K562 (cell line): ENCODE measurements around the gene TMEM86B. TPM values are rescaled to one million over a fixed set of nuclear protein-coding genes. Genes with fewer than 3 reads are reported as not detected.

Experiments
- CREB1 ChIP-seq, 2 experiments: sonication (generic) in 1 of 2; formaldehyde crosslinking in 1 of 2; IDR thresholded peaks; 2 replicates each; pipeline versions ENCODE4 v1.6.1 to v1.8.0; 2012 to 2022; ENCODE audit warnings: inconsistent platforms in 1 of 2, mild to moderate bottlenecking in 1 of 2, missing genetic modification reagents in 1 of 2, moderate library complexity in 1 of 2
- DDX20 ChIP-seq: fragments of 450-650 bp; IDR thresholded peaks from 2 replicates; pipeline ENCODE4 v1.6.1; 2016; ENCODE audit warnings: missing genetic modification characterization, low read depth, mild to moderate bottlenecking, missing compliant biosample characterization, moderate library complexity
- DMBX1 ChIP-seq: fragments of 250-450 bp; sonication (Bioruptor Pico); IDR thresholded peaks from 2 replicates; pipeline ENCODE4 v1.8.0; 2022; ENCODE audit warnings: inconsistent platforms, mild to moderate bottlenecking, moderate library complexity, borderline replicate concordance
- FOXA1 ChIP-seq: fragments of 450-650 bp; IDR thresholded peaks from 2 replicates; pipeline ENCODE4 v1.6.1; 2016; ENCODE audit warnings: mild to moderate bottlenecking, borderline replicate concordance
- SRSF3 ChIP-seq: fragments of 200-400 bp; formaldehyde crosslinking; IDR thresholded peaks from 2 replicates; pipeline ENCODE4 v1.6.1; 2016; ENCODE audit warnings: mild to moderate bottlenecking, low read length, moderate library complexity; ENCODE audit not compliant: insufficient read depth
- ZFX ChIP-seq: sonication (generic); formaldehyde crosslinking; IDR thresholded peaks from 2 replicates; pipeline ENCODE4 v1.8.0; 2022; ENCODE audit warnings: mild to moderate bottlenecking, missing genetic modification reagents, moderate library complexity
- ZNF146 ChIP-seq: IDR thresholded peaks from one replicate; pipeline ENCODE4 v1.6.1; 2018; ENCODE audit warnings: missing compliant biosample characterization; ENCODE audit not compliant: unreplicated experiment
- ZNF239 ChIP-seq: fragments of 250-450 bp; sonication (Bioruptor Pico); IDR thresholded peaks from 2 replicates; pipeline ENCODE4 v1.4.0; 2020; ENCODE audit warnings: mild to moderate bottlenecking
- ZNF431 ChIP-seq: sonication (generic); formaldehyde crosslinking; IDR thresholded peaks from 2 replicates; pipeline ENCODE4 v1.8.0; 2022; ENCODE audit warnings: mild to moderate bottlenecking, missing genetic modification reagents
- ZNF695 ChIP-seq: fragments of 450-650 bp; formaldehyde crosslinking; IDR thresholded peaks from 2 replicates; pipeline ENCODE4 v1.4.0; 2020; ENCODE audit warnings: mild to moderate bottlenecking, moderate library complexity
- polyA plus RNA-seq, 8 experiments: library from polyadenylated mRNA; depleted of rRNA in 4 of 8; stranded (reverse) in 5 of 8; unstranded in 3 of 8; fragments of >200 nt; fragmentation: Nextera tagmentation in 2 of 8; fragmentation: Illumina TruSeq in 1 of 8; extraction: Ambion mirVana in 2 of 8; extraction: Trizol in 1 of 8; gene quantifications; 2 replicates each; pipeline versions ENCODE4 v1.2.1 to v1.2.3, GENCODE V29; 2011 to 2014; ENCODE audit warnings: inconsistent platforms in 1 of 8, missing spikeins in 1 of 8
- total RNA-seq, 7 experiments: library from RNA; depleted of rRNA in 6 of 7; stranded (reverse); fragments of >200 nt in 6 of 7; fragmentation: Illumina TruSeq in 2 of 7; extraction: Trizol in 2 of 7; gene quantifications; 2 replicates each; pipeline versions ENCODE4 v1.2.1 to v1.2.3, GENCODE V29; 2011 to 2021; ENCODE audit warnings: low replicate concordance in 1 of 7
- TF ChIP-seq, protein P1 (sequence below): fragments of 250-450 bp; sonication (Bioruptor Pico); IDR thresholded peaks from 2 replicates; pipeline ENCODE4 v1.8.0; 2021; ENCODE audit warnings: mild to moderate bottlenecking, moderate library complexity
- TF ChIP-seq, protein P2 (sequence below): fragments of 450-650 bp; IDR thresholded peaks from 2 replicates; pipeline ENCODE4 v1.6.1; 2018; ENCODE audit not compliant: partially characterized antibody
- TF ChIP-seq, protein P3 (sequence below), 2 experiments: fragments of 450-650 bp in 1 of 2; sonication (generic) in 1 of 2; formaldehyde crosslinking; conservative IDR thresholded peaks; 2 replicates each; pipeline versions ENCODE4 v1.4.0 to v1.8.1; 2020 to 2022; ENCODE audit warnings: mild to moderate bottlenecking in 1 of 2, missing genetic modification reagents in 1 of 2
- TF ChIP-seq, protein P4 (sequence below): IDR thresholded peaks from 2 replicates; pipeline ENCODE4 v1.6.1; 2016; ENCODE audit warnings: missing genetic modification characterization, missing compliant biosample characterization
- TF ChIP-seq, protein P5 (sequence below): fragments of 450-650 bp; conservative IDR thresholded peaks from 2 replicates; pipeline ENCODE4 v1.6.1; 2016; ENCODE audit warnings: missing genetic modification characterization, low read depth, mild to moderate bottlenecking, missing compliant biosample characterization, moderate library complexity
- TF ChIP-seq, protein P6 (sequence below), 2 experiments: fragments of 250-450 bp in 1 of 2; fragments of 450-650 bp in 1 of 2; sonication (Bioruptor Pico) in 1 of 2; IDR thresholded peaks; 2 replicates each; pipeline versions ENCODE4 v1.6.1 to v1.8.0; 2016 to 2021; ENCODE audit warnings: mild to moderate bottlenecking in 2 of 2, moderate library complexity in 2 of 2, missing compliant biosample characterization in 1 of 2, missing genetic modification characterization in 1 of 2

The TMEM86B gene
- total and polyA plus RNA-seq, 9 of the 15 experiments (the other 6 are each of a cell fraction or from before 2014, with no cell fraction given): 0.28 to 7.9 (median 2.1) TPM

DNA sequence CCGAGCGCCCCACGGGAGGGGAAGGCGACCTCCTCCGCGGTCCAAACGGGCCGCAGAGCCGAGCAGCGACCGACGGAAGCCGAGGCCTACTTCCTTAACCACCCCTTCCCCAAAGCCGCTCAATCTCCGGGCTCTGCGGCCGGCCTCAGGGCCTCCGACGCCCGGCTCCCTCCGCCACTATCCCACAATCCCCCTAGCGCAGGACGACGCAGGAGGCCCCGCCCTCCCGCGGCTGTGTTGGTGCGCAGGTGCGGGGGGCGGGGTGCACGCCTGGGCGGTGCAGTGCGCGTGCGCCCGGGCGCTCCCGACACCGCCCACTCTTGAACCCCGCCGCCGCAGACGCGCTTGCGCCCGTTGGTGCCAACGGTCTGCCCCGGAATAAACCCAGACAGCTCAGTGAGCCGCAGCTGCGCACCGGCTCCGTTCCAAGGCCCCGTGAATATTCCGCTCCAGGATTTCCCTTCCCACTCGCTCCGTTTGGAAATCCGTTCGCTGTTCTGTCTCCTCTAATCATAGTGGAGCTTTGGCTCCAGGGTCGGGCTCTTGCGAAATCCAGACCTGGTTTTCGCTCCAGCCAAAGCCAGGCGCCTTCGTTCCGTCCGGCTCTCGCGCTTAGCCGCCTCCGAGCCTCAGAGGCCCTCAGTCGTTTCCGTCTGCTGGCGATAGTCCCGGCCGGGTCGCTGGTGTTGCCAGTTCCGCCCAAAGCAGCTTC is 30.4 kb upstream of the TMEM86B start, which contains the start of gene PPP6R1 (continued):
- TF ChIP-seq, protein P1, sequence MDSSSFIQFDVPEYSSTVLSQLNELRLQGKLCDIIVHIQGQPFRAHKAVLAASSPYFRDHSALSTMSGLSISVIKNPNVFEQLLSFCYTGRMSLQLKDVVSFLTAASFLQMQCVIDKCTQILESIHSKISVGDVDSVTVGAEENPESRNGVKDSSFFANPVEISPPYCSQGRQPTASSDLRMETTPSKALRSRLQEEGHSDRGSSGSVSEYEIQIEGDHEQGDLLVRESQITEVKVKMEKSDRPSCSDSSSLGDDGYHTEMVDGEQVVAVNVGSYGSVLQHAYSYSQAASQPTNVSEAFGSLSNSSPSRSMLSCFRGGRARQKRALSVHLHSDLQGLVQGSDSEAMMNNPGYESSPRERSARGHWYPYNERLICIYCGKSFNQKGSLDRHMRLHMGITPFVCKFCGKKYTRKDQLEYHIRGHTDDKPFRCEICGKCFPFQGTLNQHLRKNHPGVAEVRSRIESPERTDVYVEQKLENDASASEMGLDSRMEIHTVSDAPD (CRISPR knock-in tag): no peak
- peak; percentile 87 for TF ChIP-seq ZFX (CRISPR knock-in tag)
- TF ChIP-seq, protein P2, sequence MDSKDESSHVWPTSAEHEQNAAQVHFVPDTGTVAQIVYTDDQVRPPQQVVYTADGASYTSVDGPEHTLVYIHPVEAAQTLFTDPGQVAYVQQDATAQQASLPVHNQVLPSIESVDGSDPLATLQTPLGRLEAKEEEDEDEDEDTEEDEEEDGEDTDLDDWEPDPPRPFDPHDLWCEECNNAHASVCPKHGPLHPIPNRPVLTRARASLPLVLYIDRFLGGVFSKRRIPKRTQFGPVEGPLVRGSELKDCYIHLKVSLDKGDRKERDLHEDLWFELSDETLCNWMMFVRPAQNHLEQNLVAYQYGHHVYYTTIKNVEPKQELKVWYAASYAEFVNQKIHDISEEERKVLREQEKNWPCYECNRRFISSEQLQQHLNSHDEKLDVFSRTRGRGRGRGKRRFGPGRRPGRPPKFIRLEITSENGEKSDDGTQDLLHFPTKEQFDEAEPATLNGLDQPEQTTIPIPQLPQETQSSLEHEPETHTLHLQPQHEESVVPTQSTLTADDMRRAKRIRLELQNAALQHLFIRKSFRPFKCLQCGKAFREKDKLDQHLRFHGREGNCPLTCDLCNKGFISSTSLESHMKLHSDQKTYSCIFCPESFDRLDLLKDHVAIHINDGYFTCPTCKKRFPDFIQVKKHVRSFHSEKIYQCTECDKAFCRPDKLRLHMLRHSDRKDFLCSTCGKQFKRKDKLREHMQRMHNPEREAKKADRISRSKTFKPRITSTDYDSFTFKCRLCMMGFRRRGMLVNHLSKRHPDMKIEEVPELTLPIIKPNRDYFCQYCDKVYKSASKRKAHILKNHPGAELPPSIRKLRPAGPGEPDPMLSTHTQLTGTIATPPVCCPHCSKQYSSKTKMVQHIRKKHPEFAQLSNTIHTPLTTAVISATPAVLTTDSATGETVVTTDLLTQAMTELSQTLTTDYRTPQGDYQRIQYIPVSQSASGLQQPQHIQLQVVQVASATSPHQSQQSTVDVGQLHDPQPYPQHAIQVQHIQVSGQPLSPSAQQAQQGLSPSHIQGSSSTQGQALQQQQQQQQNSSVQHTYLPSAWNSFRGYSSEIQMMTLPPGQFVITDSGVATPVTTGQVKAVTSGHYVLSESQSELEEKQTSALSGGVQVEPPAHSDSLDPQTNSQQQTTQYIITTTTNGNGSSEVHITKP: peak; percentile 83
- TF ChIP-seq ZNF695: no peak
- no peak for TF ChIP-seq FOXA1
- no peak for TF ChIP-seq ZNF146 (CRISPR knock-in tag)
- no peak for TF ChIP-seq DDX20 (tag)
- TF ChIP-seq CREB1 (IDR thresholded peaks at IDR 0.05): peak; percentile 37; the same call in 1 of the 2 replicates
- peak; percentile 79 for TF ChIP-seq CREB1 (CRISPR knock-in tag; IDR thresholded peaks at IDR 0.05)
- TF ChIP-seq, protein P3, sequence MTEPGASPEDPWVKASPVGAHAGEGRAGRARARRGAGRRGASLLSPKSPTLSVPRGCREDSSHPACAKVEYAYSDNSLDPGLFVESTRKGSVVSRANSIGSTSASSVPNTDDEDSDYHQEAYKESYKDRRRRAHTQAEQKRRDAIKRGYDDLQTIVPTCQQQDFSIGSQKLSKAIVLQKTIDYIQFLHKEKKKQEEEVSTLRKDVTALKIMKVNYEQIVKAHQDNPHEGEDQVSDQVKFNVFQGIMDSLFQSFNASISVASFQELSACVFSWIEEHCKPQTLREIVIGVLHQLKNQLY (CRISPR knock-in tag; conservative IDR thresholded peaks at IDR 0.05): no peak
- TF ChIP-seq ZNF431: 0 out of 2 replicates have a peak, but pooled peaks have one; percentile 44
- TF ChIP-seq ZNF239: no peak
- TF ChIP-seq, protein P4, sequence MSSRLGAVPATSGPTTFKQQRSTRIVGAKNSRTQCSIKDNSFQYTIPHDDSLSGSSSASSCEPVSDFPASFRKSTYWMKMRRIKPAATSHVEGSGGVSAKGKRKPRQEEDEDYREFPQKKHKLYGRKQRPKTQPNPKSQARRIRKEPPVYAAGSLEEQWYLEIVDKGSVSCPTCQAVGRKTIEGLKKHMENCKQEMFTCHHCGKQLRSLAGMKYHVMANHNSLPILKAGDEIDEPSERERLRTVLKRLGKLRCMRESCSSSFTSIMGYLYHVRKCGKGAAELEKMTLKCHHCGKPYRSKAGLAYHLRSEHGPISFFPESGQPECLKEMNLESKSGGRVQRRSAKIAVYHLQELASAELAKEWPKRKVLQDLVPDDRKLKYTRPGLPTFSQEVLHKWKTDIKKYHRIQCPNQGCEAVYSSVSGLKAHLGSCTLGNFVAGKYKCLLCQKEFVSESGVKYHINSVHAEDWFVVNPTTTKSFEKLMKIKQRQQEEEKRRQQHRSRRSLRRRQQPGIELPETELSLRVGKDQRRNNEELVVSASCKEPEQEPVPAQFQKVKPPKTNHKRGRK (tag): no peak
- TF ChIP-seq SRSF3: no peak
- peak; percentile 66; the same call in 1 of the 2 replicates for TF ChIP-seq DMBX1 (CRISPR knock-in tag)
- TF ChIP-seq, protein P5, sequence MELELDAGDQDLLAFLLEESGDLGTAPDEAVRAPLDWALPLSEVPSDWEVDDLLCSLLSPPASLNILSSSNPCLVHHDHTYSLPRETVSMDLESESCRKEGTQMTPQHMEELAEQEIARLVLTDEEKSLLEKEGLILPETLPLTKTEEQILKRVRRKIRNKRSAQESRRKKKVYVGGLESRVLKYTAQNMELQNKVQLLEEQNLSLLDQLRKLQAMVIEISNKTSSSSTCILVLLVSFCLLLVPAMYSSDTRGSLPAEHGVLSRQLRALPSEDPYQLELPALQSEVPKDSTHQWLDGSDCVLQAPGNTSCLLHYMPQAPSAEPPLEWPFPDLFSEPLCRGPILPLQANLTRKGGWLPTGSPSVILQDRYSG (tag): no peak
- TF ChIP-seq, protein P6, sequence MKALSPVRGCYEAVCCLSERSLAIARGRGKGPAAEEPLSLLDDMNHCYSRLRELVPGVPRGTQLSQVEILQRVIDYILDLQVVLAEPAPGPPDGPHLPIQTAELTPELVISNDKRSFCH (CRISPR knock-in tag; IDR thresholded peaks at IDR 0.05): no peak
- TF ChIP-seq, protein P6 (tag; IDR thresholded peaks at IDR 0.05): peak; percentile 45; the same call in 1 of the 2 replicates
